GM23338 (cell line): ENCODE measurements around the gene GBF1. TPM values are rescaled to one million over a fixed set of nuclear protein-coding genes. Genes with fewer than 3 reads are reported as not detected.
A peak's percentile ranks its signal among the peaks of the same experiment; 100 is the strongest.

Source experiments
- ATAC-seq: fragments of 200-7000 bp; cut with Tn5 transposase; 3 replicates; pipeline ENCODE4 v1.9.1; 2020
- DNase-seq: peaks from one replicate; pipeline ENCODE4 v3.0.0-alpha.2; 2015; ENCODE audit warnings: low spot score
- H2AFZ ChIP-seq: fragments of 200-600 bp; sonication (generic); 2 replicates; pipeline ENCODE4 v1.8.0; 2016; ENCODE audit warnings: antibody characterized with exemption, mild to moderate bottlenecking, moderate library complexity
- H3F3A ChIP-seq: fragments of 200-600 bp; sonication (generic); replicated peaks from 2 replicates; pipeline ENCODE4 v1.8.0; 2017; ENCODE audit warnings: antibody characterized with exemption, mixed run types, low read depth
- H3K27ac ChIP-seq: fragments of 200-600 bp; sonication (generic); 2 replicates; pipeline ENCODE4 v1.6.1; 2016; ENCODE audit warnings: low read depth
- H3K27me3 ChIP-seq: fragments of 200-600 bp; sonication (generic); 2 replicates; pipeline ENCODE4 v1.8.0; 2016; ENCODE audit warnings: mild to moderate bottlenecking, mixed run types, moderate library complexity; ENCODE audit not compliant: insufficient read depth
- H3K36me3 ChIP-seq: fragments of 200-600 bp; sonication (generic); 2 replicates; pipeline ENCODE4 v1.8.0; 2016; ENCODE audit warnings: mild to moderate bottlenecking; ENCODE audit not compliant: insufficient read depth
- H3K4me1 ChIP-seq: fragments of 200-600 bp; sonication (generic); 2 replicates; pipeline ENCODE4 v1.8.0; 2016; ENCODE audit warnings: mild to moderate bottlenecking, moderate library complexity; ENCODE audit not compliant: insufficient read depth
- H3K4me2 ChIP-seq: fragments of 200-600 bp; sonication (generic); 2 replicates; pipeline ENCODE4 v1.7.1; 2017; ENCODE audit warnings: mixed run types
- H3K4me3 ChIP-seq: fragments of 200-600 bp; sonication (generic); 2 replicates; pipeline ENCODE4 v1.6.1; 2016; ENCODE audit warnings: mixed run types
- H3K79me2 ChIP-seq: fragments of 200-600 bp; sonication (generic); replicated peaks from 2 replicates; pipeline ENCODE4 v1.8.0; 2017; ENCODE audit warnings: mild to moderate bottlenecking; ENCODE audit not compliant: insufficient read depth
- H3K9me2 ChIP-seq: fragments of 200-600 bp; sonication (generic); 2 replicates; pipeline ENCODE4 v1.8.0; 2017; ENCODE audit not compliant: insufficient read depth
- H4K20me1 ChIP-seq: fragments of 200-600 bp; sonication (generic); replicated peaks from 2 replicates; pipeline ENCODE4 v1.8.0; 2017; ENCODE audit warnings: mild to moderate bottlenecking; ENCODE audit not compliant: insufficient read depth
- H3K27ac Mint-ChIP-seq: 2 replicates; pipeline ENCODE4 v1.8.0; 2020; ENCODE audit warnings: inconsistent platforms, mild to moderate bottlenecking, moderate library complexity, mixed read lengths
- H3K27me3 Mint-ChIP-seq: 3 replicates; pipeline ENCODE4 v1.8.0; 2022; ENCODE audit warnings: low read depth, mild to moderate bottlenecking, moderate library complexity, mixed read lengths, inconsistent platforms; ENCODE audit not compliant: insufficient read depth, poor library complexity
- H3K36me3 Mint-ChIP-seq: 3 replicates; pipeline ENCODE4 v1.8.0; 2021; ENCODE audit warnings: low read depth, mild to moderate bottlenecking, inconsistent platforms, moderate library complexity, mixed read lengths
- H3K4me1 Mint-ChIP-seq: 3 replicates; pipeline ENCODE4 v1.8.0; 2020; ENCODE audit warnings: mild to moderate bottlenecking, inconsistent platforms, mixed read lengths
- H3K4me3 Mint-ChIP-seq: 3 replicates; pipeline ENCODE4 v1.8.0; 2021; ENCODE audit warnings: moderate library complexity, mild to moderate bottlenecking, inconsistent platforms, mixed read lengths
- H3K9me3 Mint-ChIP-seq: 3 replicates; pipeline ENCODE4 v1.8.0; 2020; ENCODE audit warnings: moderate library complexity, mild to moderate bottlenecking, inconsistent platforms, mixed read lengths
- CREB1 ChIP-seq: fragments of 250-450 bp; sonication (Bioruptor Pico); IDR thresholded peaks from 2 replicates; pipeline ENCODE4 v1.5.0; 2020; ENCODE audit warnings: low read depth, mild to moderate bottlenecking, moderate library complexity
- CTCF ChIP-seq, 2 experiments: fragments of 200-600 bp in 1 of 2; sonication (generic) in 1 of 2; conservative IDR thresholded peaks; 2 replicates each; pipeline versions ENCODE4 v1.5.1 to v1.6.1; 2016 to 2017; ENCODE audit warnings: antibody characterized with exemption in 2 of 2, low read depth in 2 of 2, mild to moderate bottlenecking in 2 of 2, moderate library complexity in 1 of 2
- ZNF462 ChIP-seq: fragments of 250-450 bp; sonication (Bioruptor Pico); IDR thresholded peaks from 2 replicates; pipeline ENCODE4 v1.5.0; 2020; ENCODE audit warnings: mild to moderate bottlenecking, moderate library complexity
- polyA plus RNA-seq: library from polyadenylated mRNA; unstranded; fragments of >200 nt; fragmentation: Nextera tagmentation; extraction: Ambion mirVana; gene quantifications from 2 replicates; pipeline ENCODE4 v1.2.1, GENCODE V29; 2016
- total RNA-seq: library from RNA; depleted of rRNA; stranded (reverse); fragments of >200 nt; shearing (Covaris generic); gene quantifications from 2 replicates; pipeline ENCODE4 v1.2.3, GENCODE V29; 2014

Gene GBF1
- total and polyA plus RNA-seq, 2 experiments from 2014 or later, result 6.5 to 27.2 TPM

GRCh38 chr10:102429468-102429867 is 184.1 kb downstream of the GBF1 start:
- no peak overlapping the region for H2AFZ ChIP-seq
- peaks cover 5% of the 10 kb centered on the region; the same call in 1 of the 3 replicates for H3K36me3 Mint-ChIP-seq

More at GRCh38 chr10:102429468-102429867, 184.1 kb downstream of the GBF1 start:
- Histone ChIP-seq H4K20me1 (no peaks in the 10 kb centered on the region; the same call in 1 of the 2 replicates), H3K27ac (no peak overlapping the region), H3K4me1 (peaks cover 9% of the 10 kb centered on the region), H3K27me3 (peaks cover 18% of the 10 kb centered on the region), H3K4me2 (no peak overlapping the region), H3K4me3 (no peak overlapping the region), H3K79me2 (no peaks in the 10 kb centered on the region; the same call in 1 of the 2 replicates), H3K36me3 (no peaks in the 10 kb centered on the region; the same call in 1 of the 2 replicates), H3F3A (0 out of 2 replicates have a peak, but pooled peaks cover 7% of the 10 kb centered on the region), H3K9me2 (no peaks in the 10 kb centered on the region)
- no peak for ATAC-seq
- no peaks in the 10 kb centered on the region for H3K9me3 Mint-ChIP-seq
- peak; percentile 30 for DNase-seq
- no peak overlapping the region for H3K27ac Mint-ChIP-seq
- no peak overlapping the region for H3K4me3 Mint-ChIP-seq
- H3K27me3 Mint-ChIP-seq, result peaks cover 28% of the 10 kb centered on the region
- TF ChIP-seq CREB1 (no peak), ZNF462 (no peak), CTCF (conservative IDR thresholded peaks at IDR 0.05; ENCODE audit: low read depth in 2 of 2) (no peak)
- H3K4me1 Mint-ChIP-seq, result peaks cover 9% of the 10 kb centered on the region
